ENCODE data around the gene IRGM.
A peak's percentile ranks its signal among the peaks of the same experiment; 100 is the strongest.
"Not testable (repeated sequence)": the region's sequence is repeated elsewhere in the genome, so short reads cannot be mapped to it uniquely, and the experiment has no call there.

The IRGM gene, protein sequence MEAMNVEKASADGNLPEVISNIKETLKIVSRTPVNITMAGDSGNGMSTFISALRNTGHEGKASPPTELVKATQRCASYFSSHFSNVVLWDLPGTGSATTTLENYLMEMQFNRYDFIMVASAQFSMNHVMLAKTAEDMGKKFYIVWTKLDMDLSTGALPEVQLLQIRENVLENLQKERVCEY

DNA sequence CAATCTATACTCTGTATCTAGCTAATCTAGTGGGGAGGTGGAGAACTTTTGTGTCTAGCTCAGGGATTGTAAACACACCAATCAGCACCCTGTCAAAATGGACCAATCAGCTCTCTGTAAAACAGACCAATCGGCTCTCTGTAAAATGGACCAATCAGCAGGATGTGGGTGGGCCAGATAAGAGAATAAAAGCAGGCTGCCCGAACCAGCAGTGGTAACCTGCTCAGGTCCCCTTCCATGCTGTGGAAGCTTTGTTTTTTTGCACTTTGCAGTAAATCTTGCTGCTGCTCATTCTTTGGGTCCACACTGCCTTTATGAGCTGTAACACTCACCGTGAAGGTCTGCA, at the start of gene IRGM:
Gene IRGM (plus strand): TSS at position 214 of the 346 bp plus-strand sequence. CDS start 1,603 bp downstream, outside the sequence.
- not testable (repeated sequence) for DNase-seq (ENCODE audit: low spot score); H3K27ac ChIP-seq
- H3K4me3 ChIP-seq, result peak within 1 kb of the TSS; percentile 7

DNA sequence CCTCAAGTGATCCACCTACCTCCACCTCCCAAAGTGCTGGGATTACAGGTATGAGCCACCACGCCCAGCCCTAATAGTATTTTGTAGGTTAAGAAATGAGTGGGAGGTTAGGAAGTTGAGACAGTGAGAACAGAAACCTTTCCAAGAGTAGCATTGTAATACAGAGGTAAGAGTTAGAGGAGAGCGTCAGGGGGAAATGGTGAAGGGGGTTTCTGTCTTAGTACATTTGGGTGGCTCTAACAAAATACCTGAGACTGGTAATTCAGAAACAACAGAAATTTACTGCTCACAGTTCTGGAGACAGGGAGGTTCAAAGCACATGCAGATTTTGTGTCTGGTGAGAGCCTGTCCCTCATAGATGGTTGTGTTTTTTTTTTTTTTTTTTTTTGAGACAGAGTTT, 48.9 kb upstream of the IRGM start:
- Histone ChIP-seq H3K27ac (no peak overlapping the region), H3K4me3 (no peak overlapping the region)
- DNase-seq (ENCODE audit: low spot score), result no peak
- TF ChIP-seq, protein P1, sequence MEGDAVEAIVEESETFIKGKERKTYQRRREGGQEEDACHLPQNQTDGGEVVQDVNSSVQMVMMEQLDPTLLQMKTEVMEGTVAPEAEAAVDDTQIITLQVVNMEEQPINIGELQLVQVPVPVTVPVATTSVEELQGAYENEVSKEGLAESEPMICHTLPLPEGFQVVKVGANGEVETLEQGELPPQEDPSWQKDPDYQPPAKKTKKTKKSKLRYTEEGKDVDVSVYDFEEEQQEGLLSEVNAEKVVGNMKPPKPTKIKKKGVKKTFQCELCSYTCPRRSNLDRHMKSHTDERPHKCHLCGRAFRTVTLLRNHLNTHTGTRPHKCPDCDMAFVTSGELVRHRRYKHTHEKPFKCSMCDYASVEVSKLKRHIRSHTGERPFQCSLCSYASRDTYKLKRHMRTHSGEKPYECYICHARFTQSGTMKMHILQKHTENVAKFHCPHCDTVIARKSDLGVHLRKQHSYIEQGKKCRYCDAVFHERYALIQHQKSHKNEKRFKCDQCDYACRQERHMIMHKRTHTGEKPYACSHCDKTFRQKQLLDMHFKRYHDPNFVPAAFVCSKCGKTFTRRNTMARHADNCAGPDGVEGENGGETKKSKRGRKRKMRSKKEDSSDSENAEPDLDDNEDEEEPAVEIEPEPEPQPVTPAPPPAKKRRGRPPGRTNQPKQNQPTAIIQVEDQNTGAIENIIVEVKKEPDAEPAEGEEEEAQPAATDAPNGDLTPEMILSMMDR (IDR thresholded peaks at IDR 0.05), result no peak

DNA sequence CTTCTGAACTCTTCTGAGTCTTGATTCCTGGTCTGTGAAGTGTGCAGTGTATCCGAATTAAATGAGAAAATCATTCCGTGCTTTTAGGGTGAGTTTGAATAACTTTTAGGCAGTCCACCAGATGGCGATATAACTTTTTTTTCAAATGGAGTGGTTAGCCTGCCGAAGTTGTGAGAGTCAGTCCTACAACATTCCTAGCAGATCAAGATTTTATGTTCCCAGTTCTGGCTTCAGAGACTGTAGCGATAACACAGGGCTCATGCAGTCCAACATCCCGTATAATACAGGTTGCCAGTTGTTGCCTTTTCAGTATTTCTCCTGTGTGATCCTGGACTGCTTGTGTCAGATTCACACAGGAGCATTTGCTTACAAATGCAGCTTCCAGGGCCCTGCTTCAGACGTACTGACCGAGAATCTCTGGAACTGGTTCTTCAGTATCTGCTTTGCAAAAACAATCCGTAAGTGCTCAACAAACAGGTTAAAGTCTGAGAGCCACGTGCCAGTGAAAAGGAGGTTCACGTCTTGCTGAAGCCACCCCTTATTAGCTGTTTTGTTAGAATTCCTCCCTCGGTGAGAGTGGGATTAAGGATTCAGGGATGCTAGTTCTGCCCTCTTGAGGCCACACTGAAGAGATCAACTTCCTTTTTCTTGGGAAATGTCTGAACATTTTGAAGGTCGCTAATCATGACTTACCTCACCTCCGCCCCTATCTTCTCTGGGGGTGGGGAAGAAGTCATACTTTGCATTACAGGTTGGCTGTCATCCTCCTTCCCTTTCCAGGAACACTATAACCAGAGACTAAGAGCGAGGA, 45.0 kb upstream of the IRGM start:
- Histone ChIP-seq H3K4me3 (peak overlapping the region; percentile 65), H3K27ac (peak overlapping the region in 1 of 2 donors; percentile 75)
- no peak for DNase-seq (ENCODE audit: low spot score)
- TF ChIP-seq, protein P1 (IDR thresholded peaks at IDR 0.05), result no peak

DNA sequence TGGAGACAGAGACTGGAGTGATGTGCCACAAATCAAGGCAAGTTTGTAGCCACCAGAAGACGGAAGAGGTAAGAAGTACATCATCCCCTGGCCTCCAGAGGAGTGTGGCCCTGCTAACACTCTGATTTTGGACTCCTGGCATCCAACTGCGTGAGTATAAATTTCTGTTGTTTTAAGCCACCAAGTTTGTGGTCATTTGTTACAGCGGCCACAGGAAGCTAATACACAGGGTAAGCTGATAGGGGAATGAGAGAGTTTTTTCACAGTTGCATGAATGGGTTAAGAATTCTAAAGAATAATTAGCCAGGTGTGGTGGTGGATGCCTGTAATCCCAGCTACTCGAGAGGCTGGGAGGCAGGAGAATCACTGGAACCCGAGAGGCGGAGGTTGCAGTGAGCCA, 41.9 kb upstream of the IRGM start:
- no peak overlapping the region for H3K27ac ChIP-seq
- TF ChIP-seq, protein P1 (IDR thresholded peaks at IDR 0.05), result no peak
- no peak for DNase-seq (ENCODE audit: low spot score)
- no peak overlapping the region for H3K4me3 ChIP-seq

DNA sequence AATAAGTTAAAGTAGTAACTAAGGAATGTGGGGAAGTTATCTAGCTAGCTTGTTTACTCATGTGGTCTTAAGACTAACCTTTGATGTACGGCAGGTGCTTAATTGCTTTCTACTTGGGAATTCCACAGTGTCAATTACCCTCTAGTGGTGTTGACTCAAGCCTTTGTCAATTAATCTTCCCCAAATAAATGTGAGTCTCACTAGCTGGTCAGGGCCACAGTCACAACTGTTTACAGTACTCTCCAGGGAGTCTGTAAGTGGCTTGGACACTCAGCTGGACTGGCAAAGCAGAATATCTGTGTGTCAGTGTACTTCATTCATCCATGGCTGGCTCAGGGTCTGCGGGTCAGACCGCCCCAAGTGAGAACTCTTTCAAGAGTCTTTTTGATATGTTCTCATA, 37.0 kb upstream of the IRGM start:
- H3K4me3 ChIP-seq, result no peak overlapping the region
- DNase-seq (ENCODE audit: low spot score), result no peak
- TF ChIP-seq, protein P1 (IDR thresholded peaks at IDR 0.05), result no peak
- no peak overlapping the region for H3K27ac ChIP-seq

DNA sequence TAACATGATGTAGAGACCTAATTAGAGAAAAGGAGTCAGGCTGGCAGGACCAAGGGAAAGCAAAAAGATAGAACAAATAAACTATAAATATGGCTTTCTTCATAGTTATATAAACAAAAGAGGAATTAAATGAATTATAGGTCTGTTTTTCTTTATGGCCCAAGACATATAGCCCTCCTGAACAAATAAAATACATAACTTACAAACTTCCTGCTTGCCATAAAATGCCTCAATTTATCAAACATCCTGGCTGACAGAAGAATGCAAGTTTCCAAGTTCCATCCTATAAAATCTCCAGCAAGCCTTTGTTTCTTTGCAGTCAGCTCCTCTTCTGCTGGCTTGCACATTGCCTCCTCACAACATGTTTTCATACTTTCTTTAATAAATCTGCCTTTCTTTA, 31.3 kb upstream of the IRGM start:
- DNase-seq (ENCODE audit: low spot score), result no peak
- Histone ChIP-seq H3K27ac (no peak overlapping the region), H3K4me3 (no peak overlapping the region)
- TF ChIP-seq, protein P1 (IDR thresholded peaks at IDR 0.05), result no peak

DNA sequence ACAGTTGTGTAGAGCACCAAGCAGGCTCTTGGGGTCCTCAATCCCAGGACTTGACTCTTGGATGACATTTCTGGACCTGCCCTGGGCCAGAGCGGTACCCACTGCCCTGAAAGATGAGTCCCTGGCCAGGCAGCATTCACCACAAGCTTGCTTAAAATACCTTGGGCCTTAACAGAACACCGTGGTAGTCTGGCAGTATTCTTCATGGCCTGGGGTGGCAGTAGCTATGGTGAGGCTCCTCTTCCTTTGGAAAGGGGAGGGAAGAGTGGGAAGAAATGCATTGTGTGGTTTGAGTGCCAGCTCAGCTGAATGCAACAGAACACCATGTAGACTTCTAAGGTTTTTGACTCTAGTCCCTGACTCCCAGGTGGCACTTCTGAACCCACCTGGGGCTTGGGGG, 29.4 kb upstream of the IRGM start:
- Histone ChIP-seq H3K4me3 (no peak overlapping the region), H3K27ac (no peak overlapping the region)
- no peak for DNase-seq (ENCODE audit: low spot score)
- TF ChIP-seq, protein P1 (IDR thresholded peaks at IDR 0.05), result no peak
